Muscle layer of duodenum (tissue), 2 donors: ENCODE measurements around the gene C3.

Experiments
- H3K27ac ChIP-seq: one replicate; pipeline ENCODE4 v1.7.0; 2013; ENCODE audit warnings: mild to moderate bottlenecking, low read length
- H3K27me3 ChIP-seq: one replicate; pipeline ENCODE4 v1.7.0; 2013; ENCODE audit warnings: low read depth, mild to moderate bottlenecking, control low read depth, low read length
- H3K36me3 ChIP-seq, 2 donors: one replicate each; pipeline ENCODE4 v1.7.0; 2013; ENCODE audit warnings: low read length in 2 of 2, control low read depth in 1 of 2, mild to moderate bottlenecking in 1 of 2; ENCODE audit not compliant: insufficient read depth in 2 of 2, control insufficient read depth in 1 of 2
- H3K4me1 ChIP-seq, 2 donors: one replicate each; pipeline ENCODE4 v1.7.0; 2013; ENCODE audit warnings: low read length in 2 of 2, mild to moderate bottlenecking in 2 of 2, control low read depth in 1 of 2, moderate library complexity in 1 of 2; ENCODE audit not compliant: insufficient read depth in 2 of 2, control insufficient read depth in 1 of 2
- H3K4me3 ChIP-seq, 2 donors: one replicate each; pipeline ENCODE4 v1.7.0; 2013; ENCODE audit warnings: low read length in 2 of 2, low read depth in 1 of 2, mild to moderate bottlenecking in 1 of 2
- H3K9me3 ChIP-seq, 2 donors: one replicate each; pipeline ENCODE4 v1.7.0; 2013; ENCODE audit warnings: low read length in 2 of 2, control low read depth in 1 of 2, mild to moderate bottlenecking in 1 of 2; ENCODE audit not compliant: control insufficient read depth in 1 of 2
- donor health status: healthy.

Gene C3

DNA sequence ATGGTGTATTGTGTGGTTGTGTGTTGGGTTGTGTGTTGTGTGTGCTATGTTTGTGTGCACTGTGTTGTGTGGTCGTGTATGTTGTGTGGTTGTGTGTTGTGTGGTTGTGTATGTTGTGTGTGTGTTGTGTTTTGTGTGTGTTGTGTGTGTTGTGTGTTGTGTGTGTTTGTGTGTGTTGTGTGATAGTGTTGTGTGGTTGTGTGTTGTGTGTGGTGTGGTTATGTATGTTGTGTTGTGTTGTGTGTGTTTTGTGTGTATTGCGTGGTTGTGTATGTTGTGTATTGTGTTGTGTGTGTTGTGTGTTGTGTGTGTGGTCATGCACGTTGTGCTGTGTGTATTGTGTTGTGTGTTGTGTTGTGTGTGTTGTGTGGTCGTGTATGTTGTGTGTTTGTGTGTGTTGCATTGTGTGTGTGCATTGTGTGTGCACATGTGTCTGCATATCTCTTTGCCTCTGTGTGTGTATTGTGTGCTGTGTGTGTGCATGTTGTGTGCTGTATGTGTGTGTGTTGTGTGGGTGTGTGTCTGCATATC is 2.9 kb downstream of the C3 start:
- H3K4me1 ChIP-seq: no peaks in the 10 kb centered on the region
- no peak overlapping the region for H3K27ac ChIP-seq
- H3K4me3 ChIP-seq: no peak overlapping the region
- H3K9me3 ChIP-seq: no peaks in the 10 kb centered on the region
- H3K36me3 ChIP-seq: peaks cover 0 to 3% of the 10 kb centered on the region in 2 donors
- H3K27me3 ChIP-seq: no peaks in the 10 kb centered on the region

DNA sequence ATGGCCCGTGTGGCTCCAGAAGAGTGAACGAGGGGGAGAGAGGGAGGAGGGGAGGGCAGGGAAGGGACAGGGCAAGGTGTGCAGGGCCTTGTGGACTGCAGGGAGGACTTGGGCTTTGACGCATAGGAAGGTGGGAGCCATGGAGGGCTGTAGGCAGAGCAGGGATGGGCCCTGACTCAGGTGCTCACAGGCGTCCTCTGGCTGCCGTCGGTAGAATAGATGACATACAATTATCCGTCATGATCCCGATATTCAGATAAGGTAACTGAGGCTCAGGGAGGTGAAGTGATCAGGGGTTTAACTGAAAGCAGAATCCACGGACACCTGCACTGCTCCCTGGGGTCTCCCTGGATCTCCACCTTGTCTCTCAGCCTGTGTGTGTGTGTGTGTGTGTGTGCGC is 3.4 kb downstream of the C3 start:
- H3K4me1 ChIP-seq: no peaks in the 10 kb centered on the region
- no peaks in the 10 kb centered on the region for H3K9me3 ChIP-seq
- peaks cover 0 to 3% of the 10 kb centered on the region in 2 donors for H3K36me3 ChIP-seq
- no peak overlapping the region for H3K4me3 ChIP-seq
- H3K27ac ChIP-seq: no peak overlapping the region
- no peaks in the 10 kb centered on the region for H3K27me3 ChIP-seq

DNA sequence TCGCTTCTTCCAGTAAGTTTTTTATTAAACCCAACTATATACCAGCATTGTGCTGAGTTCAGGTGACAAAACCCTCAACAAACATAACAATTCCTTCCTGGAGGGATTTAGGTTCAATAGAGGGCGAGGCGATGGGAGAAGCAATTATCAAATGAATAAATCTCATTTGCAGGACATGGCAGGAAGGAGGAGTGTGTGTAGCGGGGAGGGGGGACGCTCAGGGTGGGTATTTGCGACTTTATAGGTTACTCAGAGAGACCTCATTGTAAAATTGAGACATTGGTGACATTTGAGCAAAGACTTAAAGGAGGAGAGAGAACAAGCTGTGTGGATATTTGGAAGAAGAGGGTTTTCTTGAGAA is 3.9 kb downstream of the C3 start:
- no peaks in the 10 kb centered on the region for H3K9me3 ChIP-seq
- H3K4me1 ChIP-seq: no peaks in the 10 kb centered on the region
- H3K27me3 ChIP-seq: no peaks in the 10 kb centered on the region
- no peak overlapping the region for H3K4me3 ChIP-seq
- peaks cover 0 to 3% of the 10 kb centered on the region in 2 donors for H3K36me3 ChIP-seq
- no peak overlapping the region for H3K27ac ChIP-seq

DNA sequence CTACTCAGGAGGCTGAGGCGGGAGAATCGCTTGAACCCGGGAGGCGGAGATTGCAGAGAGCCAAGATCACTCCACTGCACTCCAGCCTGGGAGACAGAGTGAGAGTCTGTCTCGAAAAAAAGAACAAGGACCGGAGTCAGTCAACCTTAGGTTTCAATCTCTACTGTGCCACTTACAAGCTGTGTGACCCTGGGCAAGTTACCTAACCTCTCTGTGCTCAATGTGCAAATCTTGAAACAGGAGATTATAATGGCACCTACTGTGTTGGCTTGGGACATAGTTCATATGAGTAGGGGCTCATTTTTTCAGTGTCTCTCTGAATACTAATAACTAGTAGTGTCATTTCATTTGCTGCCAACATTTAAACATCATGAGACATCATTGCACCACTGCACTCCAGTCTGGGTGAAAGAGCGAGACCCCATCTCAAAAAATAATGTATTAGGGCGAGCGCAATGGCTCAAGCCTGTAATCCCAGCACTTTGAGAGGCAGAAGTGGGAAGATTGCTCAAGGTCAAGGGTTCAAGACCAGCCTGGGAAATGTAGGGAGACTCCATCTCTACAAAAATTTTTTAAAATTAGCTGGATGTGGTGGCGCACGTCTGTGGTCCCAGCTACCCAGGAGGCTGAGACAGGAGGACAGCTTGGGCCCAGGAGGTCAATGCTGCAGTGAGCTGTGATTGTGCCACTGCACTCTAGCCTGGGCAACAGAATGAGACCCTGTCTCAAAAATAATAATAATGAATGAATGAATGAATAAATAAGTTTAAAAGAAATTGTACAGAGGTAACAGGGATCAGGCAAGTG is 5.5 kb downstream of the C3 start:
- Histone ChIP-seq H3K36me3 (peaks cover 0 to 3% of the 10 kb centered on the region in 2 donors), H3K9me3 (no peaks in the 10 kb centered on the region), H3K4me1 (no peaks in the 10 kb centered on the region), H3K27ac (no peak overlapping the region), H3K4me3 (no peak overlapping the region), H3K27me3 (no peaks in the 10 kb centered on the region)

DNA sequence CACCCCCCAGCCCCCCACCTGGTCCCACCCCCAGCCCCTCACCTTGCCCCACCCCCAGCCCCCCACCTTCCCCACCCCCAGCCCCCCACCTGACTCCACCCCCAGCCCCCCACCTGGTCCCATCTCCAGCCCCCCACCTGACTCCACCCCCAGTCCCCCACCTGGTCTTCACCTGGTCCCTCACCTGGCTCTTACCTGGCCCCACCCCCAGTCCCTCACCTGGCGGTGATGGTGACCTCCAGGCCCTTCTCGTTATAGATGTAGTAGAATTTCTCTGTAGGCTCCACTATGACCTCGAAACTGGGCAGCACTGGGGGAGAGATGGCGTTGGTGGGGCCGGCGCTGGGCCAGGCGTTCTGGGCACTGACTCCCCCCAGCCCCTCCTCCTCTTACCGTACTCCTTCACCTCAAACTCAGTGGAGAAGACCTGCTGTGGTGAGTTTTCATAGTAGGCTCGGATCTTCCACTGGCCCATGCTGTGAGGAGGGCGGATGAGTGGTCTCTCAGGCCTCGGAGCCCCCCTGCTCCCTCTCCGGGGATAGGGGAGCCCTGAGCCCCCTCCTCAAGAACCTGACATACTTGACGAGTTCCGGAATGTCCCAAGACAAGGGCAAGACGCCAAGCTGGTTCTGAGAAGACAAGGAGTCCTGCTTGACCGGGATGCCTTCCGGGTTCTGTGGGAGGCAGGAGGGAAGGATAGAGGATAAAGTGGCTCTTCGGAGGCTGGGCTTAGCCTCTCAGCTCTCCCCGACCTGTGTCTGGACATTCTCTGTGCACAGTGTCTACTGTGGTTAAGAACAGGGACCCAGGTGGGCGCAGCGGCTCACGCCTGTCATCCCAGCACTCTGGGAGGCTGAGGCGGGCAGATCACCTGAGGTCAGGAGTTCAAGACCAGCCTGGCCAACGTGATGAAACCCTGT is 6.4 kb downstream of the C3 start:
- H3K27ac ChIP-seq: no peak overlapping the region
- H3K27me3 ChIP-seq: no peaks in the 10 kb centered on the region
- no peaks in the 10 kb centered on the region for H3K9me3 ChIP-seq
- H3K4me1 ChIP-seq: no peaks in the 10 kb centered on the region
- peaks cover 0 to 3% of the 10 kb centered on the region in 2 donors for H3K36me3 ChIP-seq
- H3K4me3 ChIP-seq: no peak overlapping the region

DNA sequence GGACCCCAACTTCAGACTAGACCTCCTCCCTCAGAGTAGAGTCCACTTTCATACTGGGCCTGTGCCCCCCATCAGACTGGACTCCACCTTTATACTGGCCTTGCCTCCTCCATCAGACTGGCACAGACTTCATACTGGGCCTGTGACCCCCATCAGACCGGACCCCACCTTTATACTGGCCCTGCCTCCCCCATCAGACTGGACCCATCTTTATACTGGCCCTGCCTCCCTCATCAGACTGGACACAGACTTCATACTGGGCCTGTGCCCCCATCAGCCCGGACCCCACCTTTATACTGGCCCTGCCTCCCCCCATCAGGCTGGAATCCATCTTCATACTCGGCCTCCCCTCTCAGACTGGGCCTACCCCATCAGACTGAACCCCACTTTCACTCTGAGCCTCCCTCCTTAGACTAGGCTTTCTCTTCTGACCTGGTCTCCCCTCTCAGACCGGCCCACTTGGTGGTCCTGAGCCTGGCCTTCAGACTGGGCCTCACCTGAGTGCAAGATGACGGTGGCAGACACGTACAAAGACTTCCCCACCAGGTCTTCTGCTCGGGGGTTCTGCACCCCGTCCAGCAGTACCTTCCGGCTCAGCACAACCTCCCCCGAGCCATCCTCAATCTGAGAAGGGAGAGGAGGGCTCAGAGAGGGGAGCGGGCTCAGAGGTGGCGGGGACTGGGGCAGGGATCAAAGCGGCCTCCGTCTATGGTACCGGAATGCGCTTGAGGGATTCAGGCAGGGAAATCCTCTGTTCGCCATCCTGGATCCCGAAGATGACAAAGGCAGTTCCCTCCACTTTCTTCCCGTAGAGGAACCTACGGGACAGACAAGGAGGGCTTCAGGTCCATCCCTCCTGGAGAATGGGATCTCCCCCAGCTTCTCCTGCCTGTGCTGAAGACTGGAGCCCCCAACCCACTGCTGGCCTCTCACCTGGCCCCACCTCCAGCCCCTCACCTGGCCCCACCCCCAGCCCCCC is 7.5 kb downstream of the C3 start:
- H3K27ac ChIP-seq: no peak overlapping the region
- no peaks in the 10 kb centered on the region for H3K36me3 ChIP-seq
- H3K4me1 ChIP-seq: no peaks in the 10 kb centered on the region
- no peak overlapping the region for H3K4me3 ChIP-seq
- H3K27me3 ChIP-seq: no peaks in the 10 kb centered on the region
- no peaks in the 10 kb centered on the region for H3K9me3 ChIP-seq

DNA sequence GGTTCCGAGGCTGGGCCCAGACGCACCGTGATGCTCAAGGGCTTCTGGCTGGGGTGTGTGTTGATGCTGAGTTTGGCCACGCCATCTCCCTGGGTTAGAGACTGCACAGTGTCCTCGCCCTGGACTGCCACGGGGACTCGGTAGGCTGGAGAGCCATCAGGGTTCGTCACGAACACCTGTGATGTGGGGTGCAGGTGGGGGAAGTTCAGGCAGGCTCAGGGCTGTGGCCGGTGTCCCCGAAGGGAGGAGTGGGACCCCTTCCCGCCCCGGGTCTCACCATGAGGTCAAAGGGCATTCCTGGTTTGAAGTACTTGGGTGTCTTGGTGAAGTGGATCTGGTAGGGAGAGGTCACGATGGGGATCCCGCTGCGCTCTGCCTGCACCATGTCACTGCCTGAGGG is 8.2 kb downstream of the C3 start:
- no peak overlapping the region for H3K27ac ChIP-seq
- H3K27me3 ChIP-seq: no peaks in the 10 kb centered on the region
- H3K9me3 ChIP-seq: no peaks in the 10 kb centered on the region
- H3K4me1 ChIP-seq: no peaks in the 10 kb centered on the region
- no peaks in the 10 kb centered on the region for H3K36me3 ChIP-seq
- H3K4me3 ChIP-seq: no peak overlapping the region

DNA sequence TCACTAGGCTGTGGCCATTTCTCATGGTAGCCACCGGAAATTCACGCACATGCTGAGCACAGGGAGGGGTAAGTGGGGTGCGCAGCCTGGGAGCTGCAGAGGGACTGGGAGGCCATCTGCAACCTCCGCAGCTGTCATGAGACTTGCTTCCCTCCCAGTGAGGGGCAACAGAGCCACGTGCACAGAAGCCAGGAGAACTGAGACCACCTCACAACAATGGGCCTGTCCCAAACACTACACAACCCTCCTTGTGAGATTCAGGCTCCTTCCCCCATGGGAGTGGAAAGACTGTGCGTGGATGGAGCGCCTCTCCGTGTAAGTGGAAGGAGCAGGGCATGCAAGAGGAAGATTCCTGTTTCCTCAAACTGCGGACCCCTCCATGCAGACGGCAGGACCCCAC is 8.8 kb downstream of the C3 start:
- Histone ChIP-seq H3K4me1 (no peaks in the 10 kb centered on the region), H3K36me3 (no peaks in the 10 kb centered on the region), H3K27ac (no peak overlapping the region), H3K4me3 (no peak overlapping the region), H3K9me3 (no peaks in the 10 kb centered on the region), H3K27me3 (no peaks in the 10 kb centered on the region)

DNA sequence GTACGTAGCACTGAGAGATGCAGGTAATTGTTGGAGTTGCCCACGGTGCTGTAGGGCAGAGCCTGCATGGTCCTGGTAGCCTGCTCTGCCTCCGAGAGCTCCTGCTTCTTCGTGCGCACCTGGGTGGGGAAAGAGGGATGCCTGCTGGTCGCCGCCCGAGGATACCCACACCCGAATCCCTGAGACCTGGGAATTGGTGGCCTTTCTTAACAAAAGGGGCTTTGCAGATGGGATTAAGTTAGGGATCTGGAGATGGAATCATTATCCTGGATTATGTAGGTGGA is 9.4 kb downstream of the C3 start:
- H3K36me3 ChIP-seq: no peaks in the 10 kb centered on the region
- no peaks in the 10 kb centered on the region for H3K4me1 ChIP-seq
- H3K9me3 ChIP-seq: no peaks in the 10 kb centered on the region
- no peaks in the 10 kb centered on the region for H3K27me3 ChIP-seq
- H3K4me3 ChIP-seq: no peak overlapping the region
- no peak overlapping the region for H3K27ac ChIP-seq

DNA sequence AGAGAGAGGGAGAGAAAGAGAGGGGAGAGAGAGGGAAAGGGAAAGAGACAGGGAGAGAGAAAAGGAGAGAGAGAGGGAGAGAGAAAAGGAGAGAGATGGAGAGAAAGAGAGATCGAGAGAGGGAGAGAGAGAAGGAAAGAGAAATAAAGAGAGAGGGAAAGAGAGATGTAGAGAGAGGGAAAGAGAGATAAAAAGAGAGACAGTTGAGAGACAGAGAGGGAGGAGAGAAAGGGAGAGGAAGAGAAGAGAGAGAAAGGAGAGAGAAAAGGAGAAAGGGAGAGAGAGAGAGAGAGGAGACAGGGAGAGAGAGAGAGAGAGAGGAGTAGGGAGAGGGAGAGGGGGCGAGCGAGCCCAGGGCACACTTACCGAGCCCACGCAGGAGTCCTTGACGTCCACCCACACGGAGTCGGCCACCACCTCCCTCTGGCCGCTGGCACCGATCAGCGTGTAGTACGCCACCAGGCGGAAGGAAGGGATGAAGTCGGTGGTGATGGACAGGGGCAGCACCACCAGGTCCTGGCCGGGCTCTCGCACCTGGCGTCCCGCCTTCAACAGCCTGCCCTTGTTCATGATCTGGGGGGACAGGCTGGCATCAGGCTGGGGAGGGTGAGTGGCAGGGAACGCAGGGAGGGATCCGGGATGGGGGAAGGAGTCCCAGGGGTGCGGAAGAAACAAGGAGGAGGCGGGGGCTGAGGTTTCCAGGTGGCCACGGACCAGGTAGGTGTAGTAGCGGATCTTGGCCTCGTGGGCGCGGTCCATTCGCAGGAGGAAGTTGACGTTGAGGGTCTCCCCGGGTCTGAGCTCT is 10.0 kb downstream of the C3 start:
- H3K4me3 ChIP-seq: no peak overlapping the region
- no peaks in the 10 kb centered on the region for H3K9me3 ChIP-seq
- H3K27me3 ChIP-seq: no peaks in the 10 kb centered on the region
- H3K4me1 ChIP-seq: no peaks in the 10 kb centered on the region
- no peaks in the 10 kb centered on the region for H3K36me3 ChIP-seq
- no peak overlapping the region for H3K27ac ChIP-seq
